Cortex of kidney (tissue), 1 donor: Measurements from ENCODE around the gene ATG5.

Experiments
- DNase-seq: peaks from one replicate; lab custom pipeline; 2025; lab: John Stamatoyannopoulos, UW

ATG5 gene

GRCh38 chr6:106220485-106220884 lies 105.1 kb downstream of the ATG5 start:
- DNase-seq: no peak

GRCh38 chr6:106216527-106216926 lies 109.0 kb downstream of the ATG5 start:
- no peak for DNase-seq

- no peak for DNase-seq
Observed at GRCh38 chr6:106215608-106216007, 110.0 kb downstream of the ATG5 start.

- no peak for DNase-seq
Observed at GRCh38 chr6:106214531-106214930, 111.0 kb downstream of the ATG5 start.

- DNase-seq: no peak
Observed at GRCh38 chr6:106213660-106214289, 111.8 kb downstream of the ATG5 start.

- DNase-seq: no peak
Observed at GRCh38 chr6:106212576-106212975, 113.0 kb downstream of the ATG5 start.

- DNase-seq: no peak
Observed at GRCh38 chr6:106206905-106207304, 118.7 kb downstream of the ATG5 start.

- DNase-seq: no peak
Observed at GRCh38 chr6:106204961-106205360, 120.6 kb downstream of the ATG5 start.

GRCh38 chr6:106199998-106200397 lies 125.6 kb downstream of the ATG5 start:
- DNase-seq: no peak

- DNase-seq: no peak
Observed at GRCh38 chr6:106199331-106199730, 126.2 kb downstream of the ATG5 start.

- DNase-seq: no peak
Observed at GRCh38 chr6:106197441-106197840, 128.1 kb downstream of the ATG5 start.

GRCh38 chr6:106194949-106195921 lies 130.3 kb downstream of the ATG5 start:
- no peak for DNase-seq

- no peak for DNase-seq
Observed at GRCh38 chr6:106192824-106193223, 132.7 kb downstream of the ATG5 start.

- no peak for DNase-seq
Observed at GRCh38 chr6:106188104-106188794, 137.3 kb downstream of the ATG5 start.

- no peak for DNase-seq
Observed at GRCh38 chr6:106187424-106187982, 138.1 kb downstream of the ATG5 start.

GRCh38 chr6:106186714-106187113 lies 138.8 kb downstream of the ATG5 start:
- DNase-seq: no peak

- DNase-seq: no peak
Observed at GRCh38 chr6:106186172-106186571, 139.4 kb downstream of the ATG5 start.

- DNase-seq: no peak
Observed at GRCh38 chr6:106185615-106186014, 139.9 kb downstream of the ATG5 start.

- DNase-seq: no peak
Observed at GRCh38 chr6:106184629-106185028, 140.9 kb downstream of the ATG5 start.

- no peak for DNase-seq
Observed at GRCh38 chr6:106183430-106183829, 142.1 kb downstream of the ATG5 start.

GRCh38 chr6:106182455-106182854 lies 143.1 kb downstream of the ATG5 start:
- no peak for DNase-seq

GRCh38 chr6:106181664-106182418 lies 143.7 kb downstream of the ATG5 start:
- no peak for DNase-seq
